Aorta (tissue), 5 donors: Measurements from ENCODE around the gene UQCRQ. TPM values are rescaled to one million over a fixed set of nuclear protein-coding genes. Genes with fewer than 3 reads are reported as not detected.
"Not testable (repeated sequence)": the region's sequence is repeated elsewhere in the genome, so short reads cannot be mapped to it uniquely, and the experiment has no call there.

Experiments used
- ATAC-seq: fragments of 200-7000 bp; cut with Tn5 transposase; one replicate; pipeline ENCODE4 v1.9.1; 2022; ENCODE audit warnings: moderate library complexity; ENCODE audit not compliant: low FRiP score
- DNase-seq, 2 donors: peaks; one replicate each; pipeline ENCODE4 v3.0.0-alpha.2; 2020
- H3K27ac ChIP-seq, 2 donors: one replicate each; pipeline ENCODE4 v1.5.1; 2013; ENCODE audit warnings: low read length in 2 of 2, mild to moderate bottlenecking in 2 of 2, moderate library complexity in 2 of 2, control low read depth in 1 of 2, inconsistent platforms in 1 of 2, low read depth in 1 of 2
- H3K27me3 ChIP-seq, 2 donors: one replicate each; pipeline ENCODE4 v1.6.1; 2013; ENCODE audit warnings: control low read depth in 1 of 2, low read length in 1 of 2, mild to moderate bottlenecking in 1 of 2, moderate library complexity in 1 of 2; ENCODE audit not compliant: insufficient read depth in 2 of 2, control insufficient read depth in 1 of 2
- H3K36me3 ChIP-seq, 2 donors: one replicate each; pipeline ENCODE4 v1.6.1; 2013; ENCODE audit warnings: control low read depth in 1 of 2, low read length in 1 of 2, mild to moderate bottlenecking in 1 of 2; ENCODE audit not compliant: insufficient read depth in 2 of 2, control insufficient read depth in 1 of 2
- H3K4me1 ChIP-seq, 2 donors: one replicate each; pipeline ENCODE4 v1.6.1; 2013; ENCODE audit warnings: low read length in 2 of 2, control low read depth in 1 of 2, mild to moderate bottlenecking in 1 of 2, moderate library complexity in 1 of 2; ENCODE audit not compliant: insufficient read depth in 2 of 2, control insufficient read depth in 1 of 2
- H3K4me3 ChIP-seq, 2 donors: one replicate each; pipeline ENCODE4 v1.5.1; 2013; ENCODE audit warnings: low read length in 2 of 2, control low read depth in 1 of 2, mild to moderate bottlenecking in 1 of 2
- H3K9me3 ChIP-seq: one replicate; pipeline ENCODE4 v1.6.1; 2013; ENCODE audit warnings: mild to moderate bottlenecking, low read length; ENCODE audit not compliant: control insufficient read depth
- WGBS, 2 donors: extraction: QIAGEN DNeasy Blood & Tissue Kit; methylation state at CpG; one replicate each; pipeline ENCODE4 v1.1.7; 2013; 5-methylcytosine and 5-hydroxymethylcytosine counted together
- intact Hi-C, 2 donors: fragments of 100-400 bp; cut with DNase I; formaldehyde crosslinking; loops; one replicate each; pipeline versions ENCODE4 v1.14.2 to v1.15.0; 2022
- polyA plus RNA-seq, 2 donors: library from polyadenylated mRNA; stranded (reverse); fragments of 200-250 nt; gene quantifications; one replicate each; pipeline ENCODE4 v1.2.3, GENCODE V29; 2013
- total RNA-seq, 2 donors: library from RNA; stranded (reverse); fragmentation: NEBNext Ultra II Directional; extraction: Animal tissue kit (Norgen Biotek cat#: 25700); gene quantifications; one replicate each; pipeline ENCODE4 v1.2.1, GENCODE V29; 2021
- donor health status: healthy with polysubstance abuse.
- donor health status: Bipolar disorder and iron deficiency.
- donor health status: DM: no; HTN: no; CAD: no.
- donor health status: DM: no; HTN: no; CAD: no.
- donor health status: DM: yes; HTN: yes; CAD: no.

The UQCRQ gene
- total and polyA plus RNA-seq, 4 donors: 212 to 397 (median 249) TPM

GRCh38 chr5:132854992-132855391 lies 11.4 kb upstream of the UQCRQ start:
- intact Hi-C loops, H3K27ac ChIP-seq, H3K36me3 ChIP-seq, H3K9me3 ChIP-seq, H3K4me3 ChIP-seq, DNase-seq, H3K27me3 ChIP-seq, H3K4me1 ChIP-seq, ATAC-seq: not testable (repeated sequence)
- 97 to 99% methylated on average over 5 of the region's 5 CpGs for WGBS, 2 donors

GRCh38 chr5:132856011-132856410 lies 10.4 kb upstream of the UQCRQ start:
- Histone ChIP-seq H3K36me3 (no peaks in the 10 kb centered on the region), H3K9me3 (no peaks in the 10 kb centered on the region), H3K4me3 (no peak overlapping the region), H3K27me3 (no peaks in the 10 kb centered on the region), H3K27ac (no peak overlapping the region), H3K4me1 (no peaks in the 10 kb centered on the region)
- intact Hi-C loops: no loop called here
- ATAC-seq: no peak
- DNase-seq: no peak
- WGBS, 2 donors: 84 to 90% methylated on average over 3 of the region's 3 CpGs

GRCh38 chr5:132859889-132860437 lies 6.5 kb upstream of the UQCRQ start:
- Histone ChIP-seq H3K27me3 (no peaks in the 10 kb centered on the region), H3K36me3 (no peaks in the 10 kb centered on the region), H3K4me1 (no peaks in the 10 kb centered on the region), H3K9me3 (no peaks in the 10 kb centered on the region), H3K4me3 (no peak overlapping the region), H3K27ac (no peak overlapping the region)
- WGBS, 2 donors: 76 to 81% methylated on average over 2 of the region's 2 CpGs
- ATAC-seq (no peak), DNase-seq (no peak)
- intact Hi-C loops: no loop called here

- 69 to 70% methylated on average over 5 of the region's 5 CpGs for WGBS, 2 donors
These were observed 5.7 kb upstream of the UQCRQ start for GRCh38 chr5:132860742-132861141.

GRCh38 chr5:132865668-132866341 lies 637 bp upstream of the UQCRQ start:
- no peaks in the 10 kb centered on the region for H3K4me1 ChIP-seq

More at GRCh38 chr5:132860742-132861141, 5.7 kb upstream of the UQCRQ start:
- no peaks in the 10 kb centered on the region for H3K27me3 ChIP-seq
- ATAC-seq: no peak
- H3K9me3 ChIP-seq: no peaks in the 10 kb centered on the region
- intact Hi-C loops: no loop called here
- H3K27ac ChIP-seq: no peak overlapping the region
- H3K4me1 ChIP-seq: no peaks in the 10 kb centered on the region
- no peaks in the 10 kb centered on the region for H3K36me3 ChIP-seq
- H3K4me3 ChIP-seq: no peak overlapping the region
- no peak for DNase-seq

GRCh38 chr5:132867046-132867451 lies 607 bp downstream of the UQCRQ start:
- Histone ChIP-seq H3K27me3 (no peaks in the 10 kb centered on the region), H3K4me3 (peak overlapping the region; percentile 31 to 40), H3K27ac (peak overlapping the region in 1 of 2 donors; percentile 77), H3K9me3 (no peaks in the 10 kb centered on the region), H3K36me3 (no peaks in the 10 kb centered on the region), H3K4me1 (no peaks in the 10 kb centered on the region)
- DNase-seq: no peak
- no peak for ATAC-seq
- WGBS, 2 donors: 0 to 1% methylated on average over 13 of the region's 13 CpGs
- intact Hi-C loops: no loop called here

More at GRCh38 chr5:132865668-132866341, 637 bp upstream of the UQCRQ start:
- 26 to 32% methylated on average over 29 to 30 of the region's 30 CpGs for WGBS, 2 donors
- Histone ChIP-seq H3K36me3 (no peaks in the 10 kb centered on the region), H3K27ac (peak overlapping the region in 1 of 2 donors; percentile 49), H3K27me3 (no peaks in the 10 kb centered on the region), H3K4me3 (peak overlapping the region; percentile 10 to 40), H3K9me3 (no peaks in the 10 kb centered on the region)
- intact Hi-C loops: no loop called here
- no peak for DNase-seq
- peak; percentile 65 for ATAC-seq

- intact Hi-C loops: no loop called here
- Histone ChIP-seq H3K27ac (no peak overlapping the region), H3K4me3 (no peak overlapping the region), H3K36me3 (peaks cover 0 to 1% of the 10 kb centered on the region in 2 donors), H3K9me3 (no peaks in the 10 kb centered on the region), H3K4me1 (peaks cover 0 to 5% of the 10 kb centered on the region in 2 donors), H3K27me3 (no peaks in the 10 kb centered on the region)
- whole genome bisulfite sequencing, 2 donors: 79 to 83% methylated on average over 4 of the region's 4 CpGs
- ATAC-seq (no peak), DNase-seq (no peak)
These were observed 2.3 kb downstream of the UQCRQ start for GRCh38 chr5:132868754-132869153.

GRCh38 chr5:132870801-132871200 lies 4.4 kb downstream of the UQCRQ start:
- no peak overlapping the region for H3K27ac ChIP-seq
- intact Hi-C loops: no loop called here
- peaks cover 0 to 5% of the 10 kb centered on the region in 2 donors for H3K4me1 ChIP-seq
- H3K9me3 ChIP-seq: no peaks in the 10 kb centered on the region
- ATAC-seq (no peak), DNase-seq (no peak)
- H3K36me3 ChIP-seq: peaks cover 0 to 1% of the 10 kb centered on the region in 2 donors
- no peak overlapping the region for H3K4me3 ChIP-seq
- no peaks in the 10 kb centered on the region for H3K27me3 ChIP-seq
- WGBS, 2 donors: 65 to 71% methylated on average over 2 of the region's 2 CpGs
